GM19324 (cell line): ENCODE measurements around the gene MFSD11.
"Not testable (repeated sequence)": the region's sequence is repeated elsewhere in the genome, so short reads cannot be mapped to it uniquely, and the experiment has no call there.

Source experiments
- ATAC-seq: cut with Tn5 transposase; IDR thresholded peaks from one replicate; pipeline ENCODE4 v1.9.1; 2021; ENCODE audit warnings: mild to moderate bottlenecking, moderate library complexity; ENCODE audit not compliant: unreplicated experiment, low FRiP score

The MFSD11 gene

DNA sequence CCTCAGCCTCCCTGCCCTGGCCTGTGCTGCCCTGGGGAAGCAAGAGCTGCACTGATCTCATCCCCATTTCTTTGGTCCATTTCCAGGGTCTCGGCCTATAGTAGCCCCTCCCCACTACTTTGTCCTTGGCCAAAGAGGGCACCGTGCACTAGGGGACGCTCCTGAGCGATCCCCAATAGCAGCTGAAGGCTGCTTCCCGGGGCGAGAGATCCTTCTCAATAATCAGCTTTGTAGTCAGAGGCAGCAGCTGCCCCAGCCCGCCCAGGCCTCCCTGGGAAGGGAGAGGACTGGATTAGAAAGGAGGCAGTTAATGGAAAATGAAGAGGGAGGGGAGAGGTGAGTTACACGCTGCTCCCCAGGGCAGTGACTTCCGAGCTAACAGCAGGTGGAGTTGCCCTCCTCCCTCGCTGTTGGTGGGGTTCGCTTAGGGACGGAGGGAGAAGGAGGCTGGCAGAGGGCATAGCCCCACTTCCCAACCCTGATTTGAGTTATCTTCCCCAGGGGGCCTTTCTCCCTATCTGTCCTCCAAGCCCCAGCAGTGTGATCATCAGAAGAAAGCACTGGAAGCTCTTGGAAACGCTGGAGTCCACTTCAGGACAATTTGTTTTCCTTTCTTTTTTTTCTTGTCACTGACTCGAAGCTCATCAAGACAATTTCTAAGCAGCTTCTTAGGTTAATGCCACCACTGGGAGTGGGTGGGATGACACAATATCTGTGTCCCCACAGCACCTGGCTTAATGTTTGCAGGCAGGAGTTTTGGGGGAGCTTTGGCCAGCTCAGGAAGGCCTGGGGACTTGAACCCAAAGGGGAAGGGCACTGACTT, 29.7 kb upstream of the MFSD11 start:
- no peak for ATAC-seq

DNA sequence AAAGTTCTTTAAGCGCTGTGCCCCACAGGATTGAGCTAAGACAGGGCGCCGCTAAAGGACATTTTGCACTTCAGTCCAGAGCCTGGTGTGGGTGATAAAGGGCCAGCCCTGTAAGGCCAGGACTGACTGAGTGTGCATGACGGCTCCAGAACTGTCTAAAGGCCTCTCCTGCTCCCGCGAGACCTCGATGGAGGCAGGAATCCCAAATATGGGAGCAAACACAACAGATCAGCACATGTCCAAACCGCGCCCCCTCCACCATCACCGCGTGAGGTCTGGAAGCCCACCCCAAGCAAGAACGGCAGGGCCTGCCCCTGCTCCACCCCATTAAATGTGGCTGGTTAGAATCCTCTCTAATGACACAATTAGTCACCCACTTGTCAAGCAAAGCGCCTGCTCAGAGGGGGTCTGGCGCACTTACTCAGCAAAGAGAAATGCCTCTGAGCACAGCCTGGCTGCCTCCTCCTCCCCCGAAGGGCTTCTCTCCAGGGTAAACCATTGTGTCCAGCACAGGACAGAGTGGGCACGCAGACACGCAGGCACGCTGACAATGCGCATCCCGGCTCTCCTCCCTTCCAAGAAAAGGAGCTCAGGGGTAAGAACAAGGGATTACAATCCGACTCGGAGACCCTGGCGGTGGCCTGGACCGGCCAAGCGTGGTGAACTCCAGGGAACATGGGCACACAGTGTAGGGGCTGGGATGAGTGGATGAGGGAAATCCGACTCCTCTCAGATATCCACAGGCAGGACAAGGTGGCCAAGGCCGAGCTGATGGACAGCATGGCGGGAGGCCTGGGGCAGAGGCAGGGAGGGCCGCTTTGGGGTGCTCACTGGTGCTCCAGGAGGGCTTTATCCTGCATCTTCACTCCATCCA, 28.6 kb upstream of the MFSD11 start:
- ATAC-seq, result no peak

DNA sequence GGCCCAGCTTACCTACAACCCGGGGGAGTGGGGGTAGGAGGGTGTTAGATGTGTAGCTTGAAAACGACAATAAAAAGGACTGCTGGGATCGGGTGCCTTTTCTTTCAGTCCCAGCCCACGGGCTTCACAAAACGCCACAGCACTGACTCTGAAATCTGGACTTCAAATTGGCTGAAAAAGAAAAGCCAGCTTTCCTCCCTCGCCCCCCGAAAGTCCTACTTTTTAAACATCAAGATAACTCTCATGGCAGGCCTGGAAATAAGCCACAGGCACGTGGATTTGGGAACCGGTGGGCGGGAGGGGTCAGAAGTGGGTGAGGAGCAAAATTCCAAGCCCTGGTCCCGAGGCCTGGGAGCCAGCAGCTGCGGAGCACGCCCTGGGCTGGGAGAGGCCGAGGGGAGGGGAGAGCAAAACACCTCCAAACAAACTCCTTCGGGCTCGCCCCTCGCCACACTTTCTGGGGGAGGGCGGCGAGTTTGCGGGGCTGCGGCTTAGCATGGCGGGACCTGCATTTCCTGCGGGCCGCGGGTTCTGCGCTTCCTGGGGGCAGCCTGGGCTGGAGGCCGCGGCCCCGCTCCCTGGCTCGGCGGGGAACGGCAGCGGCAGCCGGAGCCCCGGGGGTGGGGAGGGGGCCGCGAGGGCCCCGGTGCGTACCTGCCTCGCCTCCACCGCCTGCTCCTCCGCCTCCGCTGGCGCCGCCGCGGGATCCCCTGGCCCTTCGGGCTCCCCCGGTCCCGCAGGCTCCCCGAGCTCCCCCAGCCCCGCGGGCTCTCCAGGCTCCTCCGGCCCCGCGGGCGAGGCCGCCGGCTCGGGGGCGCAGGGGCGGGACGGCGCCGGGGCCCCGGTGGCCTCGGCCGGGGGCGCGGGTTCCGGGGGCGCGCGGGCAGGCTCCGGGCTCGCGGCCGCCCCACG, 27.7 kb upstream of the MFSD11 start:
- not testable (repeated sequence) for ATAC-seq

DNA sequence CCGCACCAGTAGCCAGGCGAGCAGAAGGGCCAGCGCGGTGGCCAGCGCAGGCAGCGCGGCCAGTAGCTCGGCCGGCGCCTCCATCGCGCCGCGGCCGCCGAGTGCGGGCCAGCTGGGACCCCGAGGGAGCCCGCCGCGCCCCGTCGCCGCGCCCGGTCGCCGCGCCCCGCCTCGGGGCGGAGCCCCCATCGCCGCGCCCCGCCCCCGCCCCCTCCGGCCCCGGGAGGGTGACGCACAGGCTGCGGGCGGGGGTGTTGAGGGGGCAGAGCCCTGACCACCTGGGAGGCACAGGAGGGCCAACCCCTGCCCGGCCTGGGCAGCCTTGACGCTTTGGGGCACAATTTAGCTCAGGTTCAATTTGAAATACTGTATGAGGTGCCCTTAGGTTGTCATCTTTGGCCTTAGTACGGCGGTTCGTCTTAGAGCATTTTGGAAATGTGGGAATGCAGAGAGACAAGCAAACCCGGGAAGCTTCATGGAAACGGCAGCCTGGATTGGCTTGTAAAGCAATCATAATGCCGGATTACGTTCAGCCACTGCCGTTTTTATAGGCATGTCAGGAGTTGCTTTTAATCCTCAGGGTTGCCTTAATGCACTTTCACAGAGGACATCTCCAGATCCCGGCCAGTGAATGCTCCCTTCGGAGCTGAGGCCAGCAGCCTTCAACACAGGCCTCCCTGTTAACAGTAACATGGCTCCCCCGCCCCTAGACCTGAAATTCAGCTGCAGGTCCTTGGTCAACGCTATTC, 26.9 kb upstream of the MFSD11 start, which contains the start of gene MXRA7:
MXRA7 (minus strand) TSS at position 103 of the 749 bp plus-strand sequence; CDS start at position 84, 19 bp downstream.
- ATAC-seq, result no peak

DNA sequence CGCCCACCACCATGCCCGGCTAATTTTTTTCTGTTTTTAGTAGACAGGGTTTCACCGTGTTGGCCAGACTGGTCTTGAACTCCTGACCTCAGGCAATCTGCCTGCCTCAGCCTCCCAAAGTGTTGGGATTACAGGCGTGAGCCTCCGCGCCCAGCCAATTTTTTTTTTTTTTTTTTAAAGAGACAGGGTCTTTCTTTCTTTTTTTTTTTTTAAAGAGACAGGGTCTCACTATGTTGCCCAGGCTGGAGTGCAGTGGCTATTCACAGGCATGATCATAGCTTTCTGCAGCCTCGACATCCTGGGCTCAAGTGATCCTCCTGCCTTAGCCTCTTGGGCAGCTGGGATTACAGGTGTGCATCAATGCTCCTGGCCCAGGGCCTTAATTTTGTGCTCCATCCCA, 25.6 kb upstream of the MFSD11 start:
- ATAC-seq, result not testable (repeated sequence)

DNA sequence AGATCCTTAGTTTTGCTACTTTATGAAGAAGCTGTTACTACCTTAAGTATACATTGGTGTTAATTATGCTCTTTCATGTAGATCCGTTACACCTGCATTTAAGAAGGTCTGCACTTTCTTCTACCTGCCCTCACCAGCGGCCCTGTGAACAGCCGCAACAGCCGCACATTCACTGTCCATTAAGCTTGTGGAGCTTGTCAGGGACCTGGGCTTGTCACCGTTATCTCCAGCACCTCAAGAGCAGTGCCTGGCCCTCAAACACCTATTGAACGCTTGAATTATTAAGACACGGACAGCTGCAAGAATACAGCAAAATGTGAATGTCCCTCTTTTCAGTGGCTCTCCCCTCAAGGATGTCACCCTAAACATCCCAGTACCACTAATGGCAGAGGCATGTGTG, 24.2 kb upstream of the MFSD11 start:
- ATAC-seq, result no peak

DNA sequence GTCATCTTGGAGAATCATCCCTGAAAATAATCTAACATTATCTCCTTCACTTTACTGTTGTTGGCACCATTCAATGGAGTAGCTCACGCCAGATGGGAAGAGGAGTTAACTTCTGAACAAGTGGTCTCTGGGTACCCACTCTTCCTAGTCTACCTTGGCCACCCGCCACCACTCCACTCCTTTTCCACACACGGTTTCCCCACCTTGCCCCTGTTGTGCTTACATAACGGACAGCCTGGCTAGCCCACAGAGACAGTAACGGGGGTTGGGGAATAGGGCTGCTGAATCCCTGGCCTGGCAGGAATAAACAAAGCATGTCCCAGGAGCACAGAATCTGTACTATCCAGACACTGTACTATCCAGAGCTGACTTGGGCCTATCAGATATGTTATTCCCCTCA, 23.6 kb upstream of the MFSD11 start:
- ATAC-seq, result no peak

DNA sequence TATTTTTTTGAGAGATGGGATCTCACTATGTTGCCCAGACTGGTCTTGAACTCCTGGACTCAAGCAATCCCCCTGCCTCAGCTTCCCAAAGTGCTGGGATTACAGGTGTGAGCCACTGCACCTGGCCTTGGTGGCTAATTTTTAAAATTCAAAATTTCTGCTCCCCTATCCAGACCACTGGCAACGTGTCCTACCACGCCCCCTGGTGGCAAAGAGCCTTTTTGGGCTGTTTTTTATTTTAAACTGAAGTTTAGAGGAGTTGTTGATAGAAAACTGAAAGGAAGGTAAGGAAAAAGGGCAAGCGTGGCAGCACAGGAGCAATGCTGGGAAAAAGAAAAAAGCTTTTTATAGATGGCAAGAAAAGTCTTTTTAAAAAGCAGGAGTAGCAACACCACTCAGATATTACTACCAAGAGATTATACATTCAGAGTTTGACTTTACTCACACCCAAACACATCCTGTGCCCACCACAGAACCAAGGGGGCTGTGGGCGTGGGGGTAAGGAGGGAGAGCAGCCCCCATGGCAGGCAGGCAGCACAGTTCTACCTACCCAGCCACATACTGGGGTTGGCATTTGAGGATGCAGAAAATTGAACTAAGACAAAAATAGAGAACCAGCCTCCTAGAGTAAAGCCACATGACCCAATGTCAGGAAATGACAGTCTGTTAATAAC, 23.0 kb upstream of the MFSD11 start:
- ATAC-seq, result no peak

DNA sequence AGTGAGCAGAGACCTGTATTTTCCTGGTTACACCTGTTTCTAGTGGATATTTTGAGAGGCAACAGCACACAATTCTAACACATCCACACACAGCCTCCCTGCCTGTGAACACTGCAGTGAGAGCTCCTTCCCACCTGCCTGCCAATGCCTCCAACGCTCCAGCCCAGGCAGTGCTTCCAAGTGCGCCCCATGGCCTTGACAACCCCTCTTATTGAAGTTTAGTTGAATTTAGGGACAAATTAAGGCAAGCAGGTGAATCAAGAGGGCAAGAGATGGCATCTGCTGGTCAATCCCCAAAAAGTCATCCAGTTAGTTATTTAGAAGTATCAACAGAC, 22.5 kb upstream of the MFSD11 start:
- no peak for ATAC-seq

DNA sequence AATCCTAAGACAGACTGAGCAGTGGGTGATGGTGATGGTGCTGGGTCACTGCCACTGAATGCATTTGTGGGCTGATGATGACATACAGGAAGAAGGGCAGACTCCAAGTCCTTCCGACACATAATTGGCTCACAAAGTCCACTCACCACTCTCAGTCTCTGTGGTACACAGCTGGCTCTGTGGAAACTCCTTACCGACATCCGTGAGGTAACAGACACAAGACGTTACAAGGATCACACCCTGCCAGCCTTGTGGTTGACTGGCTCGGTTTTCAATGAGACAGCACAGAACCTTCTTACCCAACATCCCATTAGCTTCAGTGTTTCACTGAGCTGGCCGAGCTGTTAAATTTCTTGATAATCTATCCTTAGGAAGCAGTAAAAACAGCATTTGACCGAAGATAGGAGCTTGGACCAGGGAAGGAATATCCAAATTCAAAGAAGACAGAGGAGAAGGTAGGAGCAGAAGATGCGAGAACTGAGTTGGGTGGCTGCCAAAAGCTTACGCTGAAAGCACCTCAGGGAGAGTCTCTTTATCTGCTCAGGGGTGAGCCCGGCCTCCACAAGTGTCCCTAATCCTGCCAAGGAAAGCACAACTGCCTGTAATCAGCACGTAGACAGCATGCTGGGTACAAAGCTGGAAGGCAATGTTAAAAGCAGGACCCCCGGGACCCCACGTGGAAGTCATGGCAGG, 21.6 kb upstream of the MFSD11 start:
- ATAC-seq, result no peak

DNA sequence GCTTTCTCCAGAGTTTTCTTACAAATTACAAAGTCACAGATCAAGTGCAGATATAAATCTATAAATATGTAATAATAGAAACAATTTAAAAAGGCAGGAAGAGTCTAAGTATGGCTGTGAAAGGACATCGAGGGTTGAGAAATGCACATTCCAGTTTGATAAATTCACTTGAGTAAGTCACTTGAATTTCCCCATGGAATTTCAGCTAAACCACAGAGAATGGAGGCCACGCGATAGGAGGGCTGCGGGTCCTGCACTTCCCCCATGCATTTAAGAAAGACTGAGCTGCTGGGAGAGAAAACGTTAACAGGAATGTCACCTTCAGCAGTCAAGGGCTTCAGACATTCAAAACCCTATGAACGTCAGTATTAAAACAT, 21.1 kb upstream of the MFSD11 start:
- no peak for ATAC-seq

DNA sequence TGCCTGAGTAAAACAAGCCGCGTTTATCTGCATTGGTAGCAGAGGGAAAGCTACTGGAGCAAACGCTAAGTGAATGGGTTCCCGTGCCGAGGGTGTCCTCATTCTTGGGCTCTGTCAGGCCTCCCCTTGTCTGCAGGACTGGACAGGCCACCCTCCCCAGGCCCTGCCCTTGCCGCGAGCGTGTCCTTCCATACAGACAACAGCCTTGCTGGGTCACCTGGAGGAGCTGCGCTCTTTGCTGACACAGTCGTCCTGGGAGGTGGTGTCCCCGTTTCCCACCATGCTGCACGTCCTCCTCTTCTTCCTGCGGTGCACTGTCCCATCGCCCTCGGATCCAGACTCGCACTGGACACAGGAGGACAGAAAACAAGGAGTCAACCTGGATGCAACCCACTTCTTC, 19.4 kb upstream of the MFSD11 start:
- ATAC-seq, result no peak

DNA sequence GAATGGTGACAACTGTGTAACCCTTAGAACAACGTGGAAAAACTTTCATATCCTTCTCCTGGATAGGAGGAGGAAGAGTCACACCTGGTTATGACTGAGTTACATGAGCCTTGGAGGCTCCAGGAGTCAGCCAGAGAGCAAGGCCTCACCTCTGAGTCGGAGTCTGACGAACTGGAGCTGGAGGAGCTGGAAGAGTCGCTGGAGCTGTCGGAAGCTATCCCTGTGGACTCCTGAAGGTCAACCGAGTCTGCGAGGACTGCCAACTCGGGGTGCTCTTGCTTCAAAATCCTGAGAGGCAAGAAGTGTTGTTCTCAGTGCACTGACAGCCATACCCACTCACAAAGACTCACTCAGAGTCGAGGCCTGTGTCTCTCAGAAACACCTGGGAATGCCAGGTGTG, 17.7 kb upstream of the MFSD11 start:
- no peak for ATAC-seq

DNA sequence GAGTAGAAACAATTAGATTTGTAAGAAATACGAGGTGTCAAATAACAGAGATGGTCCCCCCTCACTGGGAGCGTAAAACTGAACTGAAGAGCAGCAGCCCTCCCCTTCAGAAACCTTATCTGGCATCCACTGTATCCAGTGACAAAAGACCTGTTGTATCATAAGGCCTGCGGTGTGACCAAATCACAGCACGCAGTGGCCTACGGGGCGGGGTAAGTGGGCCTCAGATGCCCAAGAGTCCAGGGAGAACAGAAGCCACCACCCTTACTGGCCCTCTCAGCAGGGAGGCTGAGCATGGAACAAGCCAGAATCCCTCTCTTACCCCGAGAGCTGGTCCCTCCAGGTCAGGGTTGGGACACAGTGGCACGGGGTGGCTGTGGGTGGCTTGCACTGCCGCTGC, 17.0 kb upstream of the MFSD11 start:
- no peak for ATAC-seq

DNA sequence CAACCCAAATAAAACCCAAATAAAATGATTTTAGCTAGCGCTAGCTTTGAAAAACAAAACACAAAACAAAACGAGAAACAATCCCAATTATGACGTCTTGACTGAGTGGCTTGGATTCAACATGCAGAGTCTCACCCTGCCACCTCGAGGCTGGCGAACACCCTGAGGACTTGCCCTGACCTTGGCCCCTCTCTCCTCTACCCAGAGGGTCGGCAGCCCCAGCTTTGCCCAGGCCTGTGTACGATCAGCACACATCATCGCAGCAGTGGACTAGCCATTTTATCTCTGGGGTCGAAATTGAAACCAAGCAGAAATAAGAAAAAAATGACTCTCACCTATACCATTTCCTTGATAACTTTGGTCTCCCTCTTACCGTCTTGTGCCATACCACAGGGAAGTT, 16.5 kb upstream of the MFSD11 start:
- ATAC-seq, result no peak

DNA sequence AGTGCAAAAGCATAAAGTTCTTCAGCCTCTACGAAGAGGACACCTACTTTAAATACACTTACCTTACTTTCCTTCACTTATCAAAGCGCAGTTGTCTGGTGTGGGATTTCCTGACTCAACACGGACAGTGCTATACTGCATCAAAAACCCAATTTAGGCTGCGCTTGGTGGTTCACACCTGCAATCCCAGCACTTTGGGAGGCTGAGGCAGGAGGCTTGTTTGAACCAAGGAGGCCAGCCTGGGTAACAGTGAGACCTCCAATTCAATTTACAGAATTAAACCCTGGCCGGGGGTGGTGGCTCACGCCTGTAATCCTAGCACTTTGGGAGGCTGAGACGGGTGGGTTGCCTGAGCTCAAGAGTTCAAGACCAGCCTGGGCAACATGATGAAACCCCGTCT, 15.6 kb upstream of the MFSD11 start:
- ATAC-seq, result no peak

DNA sequence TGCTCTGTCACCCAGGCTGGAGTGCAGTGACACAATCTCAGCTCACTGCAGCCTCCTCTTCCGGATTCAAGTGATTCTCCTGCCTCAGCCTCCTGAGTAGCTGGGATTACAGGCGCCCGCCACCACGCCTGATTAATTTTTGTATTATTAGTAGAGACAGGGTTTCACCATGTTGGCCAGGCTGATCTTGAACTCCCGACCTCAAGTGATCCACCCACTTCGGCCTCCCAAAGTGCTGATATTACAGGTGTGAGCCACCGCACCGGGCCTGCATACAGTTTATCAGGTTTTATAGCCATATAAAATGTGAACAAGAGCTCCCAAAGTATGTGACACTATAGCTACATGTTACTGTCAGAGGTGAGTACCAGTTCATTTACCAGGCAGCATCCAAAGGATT, 14.9 kb upstream of the MFSD11 start:
- not testable (repeated sequence) for ATAC-seq

DNA sequence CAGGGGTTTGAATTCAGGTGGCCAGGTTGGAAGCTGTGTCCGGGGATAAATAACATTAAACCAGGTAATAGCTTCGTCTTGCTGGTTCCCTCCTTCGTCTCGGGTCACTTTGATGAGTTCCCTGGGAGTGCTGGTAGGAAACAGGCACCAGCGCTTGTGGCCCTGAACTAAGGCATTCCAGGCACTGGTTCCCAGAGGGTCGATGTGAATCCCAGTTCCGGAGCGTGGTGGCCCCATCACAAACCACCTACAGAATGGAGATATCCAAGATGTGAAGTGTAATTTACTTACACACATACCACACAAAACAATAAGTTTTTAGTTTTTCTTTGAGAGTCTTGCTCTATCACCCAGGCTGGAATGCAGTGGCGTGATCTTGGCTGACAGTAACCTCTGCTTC, 14.1 kb upstream of the MFSD11 start:
- ATAC-seq, result no peak
